Progenitor cell of endocrine pancreas (in vitro differentiated cells): Measurements from ENCODE around the gene ABLIM3. TPM values are rescaled to one million over a fixed set of nuclear protein-coding genes. Genes with fewer than 3 reads are reported as not detected.

Experiments used
- DNase-seq: peaks from one replicate; pipeline ENCODE4 v3.0.0; 2021; ENCODE audit warnings: low spot score; ENCODE audit not compliant: unreplicated experiment
- H3K27ac Mint-ChIP-seq: 2 replicates; pipeline ENCODE4 v1.8.0; 2021; ENCODE audit warnings: mild to moderate bottlenecking, moderate library complexity, mixed read lengths
- H3K27me3 Mint-ChIP-seq: 2 replicates; pipeline ENCODE4 v1.8.0; 2021; ENCODE audit warnings: mixed read lengths
- H3K36me3 Mint-ChIP-seq: 2 replicates; pipeline ENCODE4 v1.8.0; 2022; ENCODE audit warnings: mixed read lengths; ENCODE audit not compliant: insufficient read depth
- H3K4me1 Mint-ChIP-seq: 2 replicates; pipeline ENCODE4 v1.8.0; 2021; ENCODE audit warnings: low read depth, mixed read lengths
- H3K4me3 Mint-ChIP-seq: 2 replicates; pipeline ENCODE4 v1.8.0; 2021; ENCODE audit warnings: low read depth, mild to moderate bottlenecking, moderate library complexity, mixed read lengths
- H3K9me3 Mint-ChIP-seq: 2 replicates; pipeline ENCODE4 v1.8.0; 2021; ENCODE audit warnings: low read depth, mixed read lengths
- total RNA-seq: library from RNA; stranded (reverse); gene quantifications from 2 replicates; pipeline ENCODE4 v1.2.1, GENCODE V29; 2021
- TF ChIP-seq, protein P1 (sequence below): fragments of 200-600 bp; sonication (generic); IDR thresholded peaks from one replicate; pipeline ENCODE4 v1.5.0; 2021; ENCODE audit warnings: antibody characterized with exemption, mild to moderate bottlenecking; ENCODE audit not compliant: unreplicated experiment

Gene ABLIM3
- total RNA-seq, 1 donor from 2014 or later: 0.48 TPM

- no peak for DNase-seq
- Mint-ChIP-seq H3K27ac (no peak overlapping the region), H3K4me1 (peaks cover 5% of the 10 kb centered on the region), H3K36me3 (no peaks in the 10 kb centered on the region), H3K27me3 (peaks cover 12% of the 10 kb centered on the region), H3K4me3 (no peak overlapping the region), H3K9me3 (no peaks in the 10 kb centered on the region)
- TF ChIP-seq, protein P1, sequence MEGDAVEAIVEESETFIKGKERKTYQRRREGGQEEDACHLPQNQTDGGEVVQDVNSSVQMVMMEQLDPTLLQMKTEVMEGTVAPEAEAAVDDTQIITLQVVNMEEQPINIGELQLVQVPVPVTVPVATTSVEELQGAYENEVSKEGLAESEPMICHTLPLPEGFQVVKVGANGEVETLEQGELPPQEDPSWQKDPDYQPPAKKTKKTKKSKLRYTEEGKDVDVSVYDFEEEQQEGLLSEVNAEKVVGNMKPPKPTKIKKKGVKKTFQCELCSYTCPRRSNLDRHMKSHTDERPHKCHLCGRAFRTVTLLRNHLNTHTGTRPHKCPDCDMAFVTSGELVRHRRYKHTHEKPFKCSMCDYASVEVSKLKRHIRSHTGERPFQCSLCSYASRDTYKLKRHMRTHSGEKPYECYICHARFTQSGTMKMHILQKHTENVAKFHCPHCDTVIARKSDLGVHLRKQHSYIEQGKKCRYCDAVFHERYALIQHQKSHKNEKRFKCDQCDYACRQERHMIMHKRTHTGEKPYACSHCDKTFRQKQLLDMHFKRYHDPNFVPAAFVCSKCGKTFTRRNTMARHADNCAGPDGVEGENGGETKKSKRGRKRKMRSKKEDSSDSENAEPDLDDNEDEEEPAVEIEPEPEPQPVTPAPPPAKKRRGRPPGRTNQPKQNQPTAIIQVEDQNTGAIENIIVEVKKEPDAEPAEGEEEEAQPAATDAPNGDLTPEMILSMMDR: no peak
These were observed 156.9 kb downstream of the ABLIM3 start for GRCh38 chr5:149298163-149298562.

DNA sequence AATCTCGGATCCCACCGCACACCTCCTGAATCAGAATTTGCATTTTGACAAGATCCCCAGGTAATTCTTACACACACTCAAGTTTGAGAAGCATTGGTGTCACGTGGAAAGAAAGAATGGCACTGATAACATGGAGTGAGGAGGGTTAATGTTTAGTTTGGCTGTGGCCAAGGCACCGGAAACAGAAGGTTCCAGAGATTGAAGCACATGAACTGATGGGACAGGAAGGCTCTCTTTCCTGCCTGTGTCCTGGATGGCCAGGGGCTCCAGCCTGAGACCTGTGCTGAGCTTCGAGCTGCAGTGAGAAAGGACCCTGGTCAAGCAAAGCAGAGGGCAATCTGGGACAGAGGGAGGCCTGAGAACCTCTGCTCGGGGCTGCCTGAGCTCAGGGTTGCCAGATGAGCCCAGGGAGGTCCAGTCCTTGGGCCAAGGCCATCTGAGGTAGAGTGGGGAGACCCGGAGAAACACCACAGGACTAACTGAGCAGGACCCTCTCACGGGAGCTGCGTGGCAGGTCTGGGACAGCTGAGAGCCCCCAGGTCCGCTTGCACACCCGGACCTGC is 157.6 kb downstream of the ABLIM3 start:
- peaks cover 12% of the 10 kb centered on the region for H3K27me3 Mint-ChIP-seq
- DNase-seq: no peak
- H3K36me3 Mint-ChIP-seq: no peaks in the 10 kb centered on the region
- H3K4me1 Mint-ChIP-seq: peaks cover 5% of the 10 kb centered on the region
- H3K4me3 Mint-ChIP-seq: no peak overlapping the region
- H3K9me3 Mint-ChIP-seq: no peaks in the 10 kb centered on the region
- H3K27ac Mint-ChIP-seq: no peak overlapping the region
- TF ChIP-seq, protein P1: no peak

DNA sequence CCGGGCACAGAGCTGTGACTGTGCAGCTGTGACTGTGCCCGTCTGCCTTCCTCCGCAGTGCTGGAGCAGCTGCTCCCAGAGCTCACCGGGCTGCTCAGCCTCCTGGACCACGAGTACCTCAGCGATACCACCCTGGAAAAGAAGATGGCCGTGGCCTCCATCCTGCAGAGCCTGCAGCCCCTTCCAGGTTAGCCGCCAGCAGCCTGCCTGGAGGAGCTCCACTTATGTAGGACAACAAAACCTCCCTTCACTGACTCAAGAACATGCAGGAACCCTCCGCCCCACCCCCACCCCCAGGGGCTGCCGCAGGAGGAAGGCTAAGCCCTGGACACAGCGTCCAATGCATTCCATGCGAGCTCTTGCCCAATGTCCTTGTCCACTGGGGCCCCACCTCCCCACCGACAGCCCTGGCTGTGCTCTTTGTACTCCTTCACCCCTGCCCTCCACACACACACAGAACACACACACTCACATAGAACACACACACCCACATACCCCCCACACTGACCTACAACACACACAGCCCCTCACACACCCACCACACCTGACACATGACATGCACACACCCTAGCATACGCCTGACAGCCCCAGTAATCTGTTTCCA is 158.3 kb downstream of the ABLIM3 start:
- no peaks in the 10 kb centered on the region for H3K36me3 Mint-ChIP-seq
- peaks cover 5% of the 10 kb centered on the region for H3K4me1 Mint-ChIP-seq
- H3K4me3 Mint-ChIP-seq: no peak overlapping the region
- no peaks in the 10 kb centered on the region for H3K9me3 Mint-ChIP-seq
- no peak overlapping the region for H3K27ac Mint-ChIP-seq
- peaks cover 12% of the 10 kb centered on the region for H3K27me3 Mint-ChIP-seq
- TF ChIP-seq, protein P1: no peak
- no peak for DNase-seq

DNA sequence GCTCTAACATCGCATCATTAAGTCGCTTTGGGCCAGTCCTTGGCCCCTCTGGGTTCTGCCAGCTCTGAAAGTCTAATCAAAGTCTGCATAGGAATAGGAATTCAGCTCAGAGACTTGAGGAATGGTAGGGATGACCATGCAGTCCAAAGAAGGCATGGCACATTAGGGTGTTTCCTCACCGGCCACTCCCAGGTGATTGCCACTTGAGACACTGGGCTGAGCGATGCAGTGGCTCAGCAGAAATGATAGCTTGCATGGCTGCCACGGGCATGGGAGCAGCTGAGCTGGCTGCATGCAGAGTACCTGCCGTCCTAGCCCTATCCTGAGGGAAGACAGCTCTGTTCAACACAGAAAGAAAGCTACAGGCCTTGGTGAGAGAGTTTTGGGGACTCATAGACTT is 159.1 kb downstream of the ABLIM3 start:
- H3K4me3 Mint-ChIP-seq: no peak overlapping the region
- H3K9me3 Mint-ChIP-seq: no peaks in the 10 kb centered on the region
- peaks cover 5% of the 10 kb centered on the region for H3K4me1 Mint-ChIP-seq
- TF ChIP-seq, protein P1: no peak
- peaks cover 6% of the 10 kb centered on the region for H3K27me3 Mint-ChIP-seq
- H3K27ac Mint-ChIP-seq: no peak overlapping the region
- DNase-seq: no peak
- H3K36me3 Mint-ChIP-seq: no peaks in the 10 kb centered on the region

- TF ChIP-seq, protein P1: no peak
- no peaks in the 10 kb centered on the region for H3K9me3 Mint-ChIP-seq
- DNase-seq: no peak
- no peak overlapping the region for H3K27ac Mint-ChIP-seq
- H3K4me3 Mint-ChIP-seq: no peak overlapping the region
- peaks cover 5% of the 10 kb centered on the region for H3K4me1 Mint-ChIP-seq
- no peaks in the 10 kb centered on the region for H3K36me3 Mint-ChIP-seq
- H3K27me3 Mint-ChIP-seq: peaks cover 9% of the 10 kb centered on the region
These were observed 159.9 kb downstream of the ABLIM3 start for GRCh38 chr5:149301049-149301743.
